SK-N-MC (cell line): ENCODE data around the gene PTAR1.

Experiments used
- EZH2 ChIP-seq: fragments of 200-600 bp; sonication (generic); IDR thresholded peaks from one replicate; pipeline ENCODE4 v1.6.1; 2017; ENCODE audit warnings: antibody characterized with exemption
- FOXP2 ChIP-seq: optimal IDR thresholded peaks from 2 replicates; pipeline ENCODE3; 2011; ENCODE audit warnings: mild to moderate bottlenecking, moderate library complexity; ENCODE audit not compliant: insufficient read depth; ENCODE audit errors: extremely low read length, control extremely low read depth
- POLR2AphosphoS5 ChIP-seq: IDR thresholded peaks from 2 replicates; pipeline ENCODE4 v1.6.1; 2012; ENCODE audit warnings: mild to moderate bottlenecking, low read depth, low read length, borderline replicate concordance

GRCh38 chr9:69719367-69719766 is 40.4 kb downstream of the PTAR1 start:
- TF ChIP-seq EZH2 (no peak), POLR2AphosphoS5 (no peak), FOXP2 (no peak)
